K562 (cell line): ENCODE data around the gene CEP57. TPM values are rescaled to one million over a fixed set of nuclear protein-coding genes. Genes with fewer than 3 reads are reported as not detected.

ENCODE experiments used
- ATAC-seq: fragments of 200-7000 bp; cut with Tn5 transposase; 3 replicates; pipeline ENCODE4 v1.9.1; 2020; ENCODE audit warnings: moderate library complexity
- BruUV-seq: library from RNA; stranded (reverse); fragments of 400-500 nt; replicated peaks from 2 replicates; lab custom pipeline; 2021; lab: Mats Ljungman, UMichigan
- CTCF ChIA-PET: fragments of 300-600 bp; formaldehyde crosslinking; extraction: SDS; loops from one replicate; lab custom pipeline; 2021; ENCODE audit warnings: low intra/inter-chr PET ratio; lab: Yijun Ruan, JAX
- POLR2A ChIA-PET: fragments of 300-600, 350-650 bp; sonication (Branson Sonifier 250); formaldehyde crosslinking; extraction: SDS; loops from one replicate; lab custom pipeline; 2021; ENCODE audit warnings: antibody characterized with exemption, inconsistent platforms; lab: Yijun Ruan, JAX
- DNase-seq, 4 experiments: peaks; one replicate each; pipeline versions ENCODE4 v3.0.0 to v3.0.0-alpha.2; 2011 to 2018; ENCODE audit warnings: low spot score in 3 of 4, mixed read lengths in 3 of 4; ENCODE audit errors: extremely low read depth in 1 of 4
- FAIRE-seq: peaks from 2 replicates; lab custom pipeline; 2011; peaks lifted over from hg19 to GRCh38; lab: Jason Lieb, UNC
- H2AFZ ChIP-seq: 2 replicates; pipeline ENCODE4 v1.6.0; 2011; ENCODE audit warnings: low read depth, low read length, control low read depth, inconsistent platforms
- H3K27ac ChIP-seq: fragments of 200-600 bp; 3 replicates; pipeline ENCODE4 v1.8.0; 2011; ENCODE audit warnings: low read depth, mild to moderate bottlenecking, control low read depth, inconsistent platforms, low read length, moderate library complexity, mixed read lengths; ENCODE audit errors: extremely low read depth
- H3K27me3 ChIP-seq, 2 experiments: fragments of 300-600 bp in 1 of 2; 2 replicates in 1 of 2; 3 replicates in 1 of 2; pipeline versions ENCODE4 v1.6.0 to v1.8.0; 2011; ENCODE audit warnings: inconsistent platforms in 2 of 2, low read length in 2 of 2, mild to moderate bottlenecking in 1 of 2, mixed read lengths in 1 of 2, moderate library complexity in 1 of 2; ENCODE audit not compliant: control insufficient read depth in 2 of 2, insufficient read depth in 2 of 2
- H3K36me3 ChIP-seq: fragments of 300-600 bp; 3 replicates; pipeline ENCODE4 v1.8.0; 2011; ENCODE audit warnings: mild to moderate bottlenecking, low read length, inconsistent platforms; ENCODE audit not compliant: control insufficient read depth, insufficient read depth
- H3K4me1 ChIP-seq, 2 experiments: fragments of 200-600 bp in 1 of 2; replicated peaks in 1 of 2; 2 replicates in 1 of 2; 3 replicates in 1 of 2; pipeline versions ENCODE4 v1.5.1 to v1.8.0; 2011; ENCODE audit warnings: inconsistent platforms in 2 of 2, low read length in 2 of 2, mild to moderate bottlenecking in 1 of 2, mixed read lengths in 1 of 2, moderate library complexity in 1 of 2; ENCODE audit not compliant: control insufficient read depth in 2 of 2, insufficient read depth in 2 of 2
- H3K4me2 ChIP-seq: 2 replicates; pipeline ENCODE4 v1.6.1; 2011; ENCODE audit warnings: low read length, control low read depth, inconsistent platforms, mixed read lengths; ENCODE audit not compliant: insufficient read depth
- H3K4me3 ChIP-seq: fragments of 200-600 bp; sonication (generic), shearing (Covaris generic); 2 replicates; pipeline ENCODE4 v1.5.1; 2016; ENCODE audit warnings: control low read depth, inconsistent platforms
- H3K79me2 ChIP-seq: fragments of 200-600 bp; 3 replicates; pipeline ENCODE4 v1.8.0; 2011; ENCODE audit warnings: low read length, inconsistent platforms; ENCODE audit not compliant: control insufficient read depth, insufficient read depth
- H3K9ac ChIP-seq, 2 experiments: 2 replicates each; pipeline versions ENCODE4 v1.6.0 to v1.6.1; 2011; ENCODE audit warnings: low read depth in 2 of 2, low read length in 2 of 2, control low read depth in 1 of 2, inconsistent platforms in 1 of 2, mild to moderate bottlenecking in 1 of 2, mixed read lengths in 1 of 2; ENCODE audit not compliant: insufficient read depth in 1 of 2
- H3K9me1 ChIP-seq: one replicate; pipeline ENCODE4 v1.6.0; 2011; ENCODE audit warnings: inconsistent platforms, mild to moderate bottlenecking, low read length, moderate library complexity; ENCODE audit not compliant: control insufficient read depth, insufficient read depth
- H3K9me3 ChIP-seq: replicated peaks from 2 replicates; pipeline ENCODE4 v1.5.1; 2011; ENCODE audit warnings: low read depth, low read length, inconsistent platforms; ENCODE audit not compliant: control insufficient read depth, insufficient read depth
- H4K20me1 ChIP-seq: replicated peaks from 2 replicates; pipeline ENCODE4 v1.6.1; 2011; ENCODE audit warnings: low read length, inconsistent platforms, mixed read lengths; ENCODE audit not compliant: control insufficient read depth, insufficient read depth
- GATAD2B ChIP-seq: fragments of 450-650 bp; IDR thresholded peaks from 2 replicates; pipeline ENCODE4 v1.6.1; 2017; ENCODE audit warnings: mild to moderate bottlenecking, borderline replicate concordance
- KAT2B ChIP-seq: IDR thresholded peaks from one replicate; pipeline ENCODE4 v1.6.1; 2012; ENCODE audit warnings: low read depth, mild to moderate bottlenecking, control low read depth, inconsistent platforms, low read length, moderate library complexity
- PYGO2 ChIP-seq: fragments of 450-650 bp; IDR thresholded peaks from 2 replicates; pipeline ENCODE4 v1.6.1; 2016; ENCODE audit warnings: mild to moderate bottlenecking, missing genetic modification characterization, moderate library complexity, missing compliant biosample characterization
- SLC30A9 ChIP-seq: fragments of 250-450 bp; sonication (Bioruptor Pico); IDR thresholded peaks from 2 replicates; pipeline ENCODE4 v1.8.0; 2022; ENCODE audit warnings: mild to moderate bottlenecking, moderate library complexity
- TRIM28 ChIP-seq: fragments of 450-650 bp; IDR thresholded peaks from 2 replicates; pipeline ENCODE4 v1.6.1; 2017
- ZC3H11A ChIP-seq: IDR thresholded peaks from 2 replicates; pipeline ENCODE4 v1.6.1; 2012; ENCODE audit warnings: low read depth, low read length, improper control_type of control experiment
- ZC3H8 ChIP-seq: fragments of 450-650 bp; IDR thresholded peaks from 2 replicates; pipeline ENCODE4 v1.6.1; 2017
- ZFP30 ChIP-seq: fragments of 250-450 bp; sonication (Bioruptor Pico); IDR thresholded peaks from 2 replicates; pipeline ENCODE4 v1.8.0; 2022; ENCODE audit warnings: moderate library complexity, mild to moderate bottlenecking, inconsistent platforms, borderline replicate concordance
- ZNF253 ChIP-seq: fragments of 250-450 bp; sonication (Bioruptor Pico); conservative IDR thresholded peaks from 2 replicates; pipeline ENCODE4 v1.6.1; 2021; ENCODE audit warnings: mild to moderate bottlenecking
- ZNF431 ChIP-seq: sonication (generic); formaldehyde crosslinking; IDR thresholded peaks from 2 replicates; pipeline ENCODE4 v1.8.0; 2022; ENCODE audit warnings: mild to moderate bottlenecking, missing genetic modification reagents
- ZNF707 ChIP-seq: fragments of 250-450 bp; sonication (Bioruptor Pico); conservative IDR thresholded peaks from 2 replicates; pipeline ENCODE4 v1.8.0; 2022; ENCODE audit warnings: inconsistent platforms, mild to moderate bottlenecking, moderate library complexity
- WGBS: fragments of 100-300 bp; shearing (Covaris generic); methylation state at CpG from one replicate; pipeline ENCODE4 v1.1.6; 2016; ENCODE audit warnings: low coverage, mixed read lengths; ENCODE audit not compliant: insufficient coverage; ENCODE audit errors: missing lambda C conversion rate; 5-methylcytosine and 5-hydroxymethylcytosine counted together
- in situ Hi-C: fragments of 300-500 bp; cut with MboI; formaldehyde crosslinking; loops from 4 replicates; pipeline ENCODE4 v1.15.0; 2018; ENCODE audit warnings: inconsistent platforms, mixed read lengths
- intact Hi-C: fragments of 100-400 bp; cut with micrococcal nuclease; formaldehyde crosslinking; loops from 2 replicates; pipeline ENCODE4 v1.14.2; 2022
- polyA plus RNA-seq, 8 experiments: library from polyadenylated mRNA; depleted of rRNA in 4 of 8; stranded (reverse) in 5 of 8; unstranded in 3 of 8; fragments of >200 nt; fragmentation: Nextera tagmentation in 2 of 8; fragmentation: Illumina TruSeq in 1 of 8; extraction: Ambion mirVana in 2 of 8; extraction: Trizol in 1 of 8; gene quantifications; 2 replicates each; pipeline versions ENCODE4 v1.2.1 to v1.2.3, GENCODE V29; 2011 to 2014; ENCODE audit warnings: inconsistent platforms in 1 of 8, missing spikeins in 1 of 8
- total RNA-seq, 7 experiments: library from RNA; depleted of rRNA in 6 of 7; stranded (reverse); fragments of >200 nt in 6 of 7; fragmentation: Illumina TruSeq in 2 of 7; extraction: Trizol in 2 of 7; gene quantifications; 2 replicates each; pipeline versions ENCODE4 v1.2.1 to v1.2.3, GENCODE V29; 2011 to 2021; ENCODE audit warnings: low replicate concordance in 1 of 7
- TF ChIP-seq, protein P1 (sequence below): sonication (generic); formaldehyde crosslinking; IDR thresholded peaks from 2 replicates; pipeline ENCODE4 v1.8.0; 2022; ENCODE audit warnings: missing genetic modification reagents, mild to moderate bottlenecking, borderline replicate concordance
- TF ChIP-seq, protein P2 (sequence below): sonication (generic); formaldehyde crosslinking; IDR thresholded peaks from 2 replicates; pipeline ENCODE4 v1.8.0; 2022; ENCODE audit warnings: mild to moderate bottlenecking, missing genetic modification reagents
- TF ChIP-seq, protein P3 (sequence below): sonication (generic); formaldehyde crosslinking; IDR thresholded peaks from 2 replicates; pipeline ENCODE4 v1.8.0; 2023; ENCODE audit warnings: missing genetic modification reagents, mild to moderate bottlenecking, borderline replicate concordance
- TF ChIP-seq, protein P4 (sequence below): sonication (generic); formaldehyde crosslinking; IDR thresholded peaks from 2 replicates; pipeline ENCODE4 v1.8.0; 2022; ENCODE audit warnings: missing genetic modification reagents, mild to moderate bottlenecking, borderline replicate concordance

Gene CEP57
- total and polyA plus RNA-seq, 9 of the 15 experiments (the other 6 are each of a cell fraction or from before 2014, with no cell fraction given), result 25.1 to 88.1 (median 65.2) TPM

DNA sequence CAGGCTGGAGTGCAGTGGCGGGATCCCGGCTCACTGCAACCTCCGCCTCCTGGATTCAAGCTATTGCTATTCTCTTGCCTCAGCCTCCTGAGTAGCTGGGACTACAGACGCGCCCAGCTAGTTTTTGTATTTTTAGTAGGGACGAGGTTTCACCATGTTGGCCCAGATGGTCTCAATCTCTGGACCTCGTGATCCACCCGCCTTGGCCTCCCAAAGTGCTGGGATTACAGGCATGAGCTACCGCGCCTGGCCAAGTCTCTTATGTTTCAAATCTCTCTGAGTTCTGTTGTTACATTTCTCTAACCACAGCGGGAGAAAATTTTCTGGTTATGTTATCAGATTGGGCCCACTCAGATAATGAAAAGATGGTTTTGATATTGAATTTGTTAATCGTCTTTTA is 10.1 kb downstream of the CEP57 start:
- H3K27ac ChIP-seq, result no peak overlapping the region
- H3K4me1 ChIP-seq, result no peaks in the 10 kb centered on the region
- POLR2A ChIA-PET, result interaction anchor here (1.5 to 2.6 kb wide), 2 partner anchors 9 to 10 kb away, joined by 4 to 13 read pairs; partner anchors contain the start of genes CEP57 and FAM76B
- no peaks in the 10 kb centered on the region for H3K27me3 ChIP-seq
- DNase-seq, result no peak
- intact Hi-C loops (no loop called here), in situ Hi-C loops (no loop called here)
- no peaks in the 10 kb centered on the region for H3K9me1 ChIP-seq
- H3K36me3 ChIP-seq, result peaks cover 63% of the 10 kb centered on the region
- no peaks in the 10 kb centered on the region; the same call in none of the 2 replicates for H3K9me3 ChIP-seq
- no peak overlapping the region for H3K9ac ChIP-seq
- CTCF ChIA-PET, result no interaction called here
- no peaks in the 10 kb centered on the region for H4K20me1 ChIP-seq
- no peak overlapping the region for H2AFZ ChIP-seq
- no TSS peak for BruUV-seq
- no peak for ATAC-seq
- whole genome bisulfite sequencing, result 97% methylated on average over 12 of the region's 12 CpGs
- no peak overlapping the region for H3K4me3 ChIP-seq
- peaks cover 30% of the 10 kb centered on the region for H3K79me2 ChIP-seq
- no peak for FAIRE-seq
- no peak for TF ChIP-seq ZNF253 (CRISPR knock-in tag)
- TF ChIP-seq, protein P1, sequence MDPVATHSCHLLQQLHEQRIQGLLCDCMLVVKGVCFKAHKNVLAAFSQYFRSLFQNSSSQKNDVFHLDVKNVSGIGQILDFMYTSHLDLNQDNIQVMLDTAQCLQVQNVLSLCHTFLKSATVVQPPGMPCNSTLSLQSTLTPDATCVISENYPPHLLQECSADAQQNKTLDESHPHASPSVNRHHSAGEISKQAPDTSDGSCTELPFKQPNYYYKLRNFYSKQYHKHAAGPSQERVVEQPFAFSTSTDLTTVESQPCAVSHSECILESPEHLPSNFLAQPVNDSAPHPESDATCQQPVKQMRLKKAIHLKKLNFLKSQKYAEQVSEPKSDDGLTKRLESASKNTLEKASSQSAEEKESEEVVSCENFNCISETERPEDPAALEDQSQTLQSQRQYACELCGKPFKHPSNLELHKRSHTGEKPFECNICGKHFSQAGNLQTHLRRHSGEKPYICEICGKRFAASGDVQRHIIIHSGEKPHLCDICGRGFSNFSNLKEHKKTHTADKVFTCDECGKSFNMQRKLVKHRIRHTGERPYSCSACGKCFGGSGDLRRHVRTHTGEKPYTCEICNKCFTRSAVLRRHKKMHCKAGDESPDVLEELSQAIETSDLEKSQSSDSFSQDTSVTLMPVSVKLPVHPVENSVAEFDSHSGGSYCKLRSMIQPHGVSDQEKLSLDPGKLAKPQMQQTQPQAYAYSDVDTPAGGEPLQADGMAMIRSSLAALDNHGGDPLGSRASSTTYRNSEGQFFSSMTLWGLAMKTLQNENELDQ (CRISPR knock-in tag), result no peak
- TF ChIP-seq ZNF707 (CRISPR knock-in tag), result no peak
- no peak for TF ChIP-seq SLC30A9 (CRISPR knock-in tag)
- TF ChIP-seq, protein P2, sequence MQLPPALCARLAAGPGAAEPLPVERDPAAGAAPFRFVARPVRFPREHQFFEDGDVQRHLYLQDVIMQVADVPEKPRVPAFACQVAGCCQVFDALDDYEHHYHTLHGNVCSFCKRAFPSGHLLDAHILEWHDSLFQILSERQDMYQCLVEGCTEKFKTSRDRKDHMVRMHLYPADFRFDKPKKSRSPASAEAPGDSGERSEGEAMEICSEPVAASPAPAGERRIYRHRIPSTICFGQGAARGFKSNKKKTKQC, result no peak
- TF ChIP-seq TRIM28, result no peak
- no peak for TF ChIP-seq ZC3H8
- TF ChIP-seq, protein P3, sequence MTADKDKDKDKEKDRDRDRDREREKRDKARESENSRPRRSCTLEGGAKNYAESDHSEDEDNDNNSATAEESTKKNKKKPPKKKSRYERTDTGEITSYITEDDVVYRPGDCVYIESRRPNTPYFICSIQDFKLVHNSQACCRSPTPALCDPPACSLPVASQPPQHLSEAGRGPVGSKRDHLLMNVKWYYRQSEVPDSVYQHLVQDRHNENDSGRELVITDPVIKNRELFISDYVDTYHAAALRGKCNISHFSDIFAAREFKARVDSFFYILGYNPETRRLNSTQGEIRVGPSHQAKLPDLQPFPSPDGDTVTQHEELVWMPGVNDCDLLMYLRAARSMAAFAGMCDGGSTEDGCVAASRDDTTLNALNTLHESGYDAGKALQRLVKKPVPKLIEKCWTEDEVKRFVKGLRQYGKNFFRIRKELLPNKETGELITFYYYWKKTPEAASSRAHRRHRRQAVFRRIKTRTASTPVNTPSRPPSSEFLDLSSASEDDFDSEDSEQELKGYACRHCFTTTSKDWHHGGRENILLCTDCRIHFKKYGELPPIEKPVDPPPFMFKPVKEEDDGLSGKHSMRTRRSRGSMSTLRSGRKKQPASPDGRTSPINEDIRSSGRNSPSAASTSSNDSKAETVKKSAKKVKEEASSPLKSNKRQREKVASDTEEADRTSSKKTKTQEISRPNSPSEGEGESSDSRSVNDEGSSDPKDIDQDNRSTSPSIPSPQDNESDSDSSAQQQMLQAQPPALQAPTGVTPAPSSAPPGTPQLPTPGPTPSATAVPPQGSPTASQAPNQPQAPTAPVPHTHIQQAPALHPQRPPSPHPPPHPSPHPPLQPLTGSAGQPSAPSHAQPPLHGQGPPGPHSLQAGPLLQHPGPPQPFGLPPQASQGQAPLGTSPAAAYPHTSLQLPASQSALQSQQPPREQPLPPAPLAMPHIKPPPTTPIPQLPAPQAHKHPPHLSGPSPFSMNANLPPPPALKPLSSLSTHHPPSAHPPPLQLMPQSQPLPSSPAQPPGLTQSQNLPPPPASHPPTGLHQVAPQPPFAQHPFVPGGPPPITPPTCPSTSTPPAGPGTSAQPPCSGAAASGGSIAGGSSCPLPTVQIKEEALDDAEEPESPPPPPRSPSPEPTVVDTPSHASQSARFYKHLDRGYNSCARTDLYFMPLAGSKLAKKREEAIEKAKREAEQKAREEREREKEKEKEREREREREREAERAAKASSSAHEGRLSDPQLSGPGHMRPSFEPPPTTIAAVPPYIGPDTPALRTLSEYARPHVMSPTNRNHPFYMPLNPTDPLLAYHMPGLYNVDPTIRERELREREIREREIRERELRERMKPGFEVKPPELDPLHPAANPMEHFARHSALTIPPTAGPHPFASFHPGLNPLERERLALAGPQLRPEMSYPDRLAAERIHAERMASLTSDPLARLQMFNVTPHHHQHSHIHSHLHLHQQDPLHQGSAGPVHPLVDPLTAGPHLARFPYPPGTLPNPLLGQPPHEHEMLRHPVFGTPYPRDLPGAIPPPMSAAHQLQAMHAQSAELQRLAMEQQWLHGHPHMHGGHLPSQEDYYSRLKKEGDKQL (CRISPR knock-in tag), result no peak
- no peak for TF ChIP-seq ZFP30 (CRISPR knock-in tag)
- TF ChIP-seq, protein P4, sequence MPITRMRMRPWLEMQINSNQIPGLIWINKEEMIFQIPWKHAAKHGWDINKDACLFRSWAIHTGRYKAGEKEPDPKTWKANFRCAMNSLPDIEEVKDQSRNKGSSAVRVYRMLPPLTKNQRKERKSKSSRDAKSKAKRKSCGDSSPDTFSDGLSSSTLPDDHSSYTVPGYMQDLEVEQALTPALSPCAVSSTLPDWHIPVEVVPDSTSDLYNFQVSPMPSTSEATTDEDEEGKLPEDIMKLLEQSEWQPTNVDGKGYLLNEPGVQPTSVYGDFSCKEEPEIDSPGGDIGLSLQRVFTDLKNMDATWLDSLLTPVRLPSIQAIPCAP, result no peak
- TF ChIP-seq KAT2B, result no peak
- no peak for TF ChIP-seq ZC3H11A
- no peak for TF ChIP-seq ZNF431 (CRISPR knock-in tag)
- TF ChIP-seq PYGO2 (tag), result no peak
- TF ChIP-seq GATAD2B, result no peak
- no peak overlapping the region for H3K4me2 ChIP-seq
